ENCODE results near the gene CLK1. TPM values are rescaled to one million over a fixed set of nuclear protein-coding genes. Genes with fewer than 3 reads are reported as not detected.
A peak's percentile ranks its signal among the peaks of the same experiment; 100 is the strongest.

The CLK1 gene
- total and polyA plus RNA-seq, 2 of the 13 experiments (the other 11 are each of a cell fraction or from before 2014, with no cell fraction given), result 66.6 to 101 TPM

GRCh38 chr2:200864176-200865034 is at the start of gene CLK1 (continued):
- TF ChIP-seq HNRNPH1 (optimal IDR thresholded peaks at IDR 0.05; ENCODE audit: low read depth, low read length) (no peak), NCOR1 (IDR thresholded peaks at IDR 0.05; ENCODE audit: borderline replicate concordance, low read length) (no peak; the same call in 1 of the 2 replicates), KMT2B (CRISPR knock-in tag; IDR thresholded peaks at IDR 0.05) (peak; percentile 97), THAP7 (CRISPR knock-in tag; IDR thresholded peaks at IDR 0.05) (peak; percentile 91), CC2D1A (CRISPR knock-in tag; IDR thresholded peaks at IDR 0.05) (peak; percentile 68; the same call in 1 of the 2 replicates), ZNF83 (CRISPR knock-in tag; IDR thresholded peaks at IDR 0.05; ENCODE audit: borderline replicate concordance) (peak; percentile 72; the same call in 1 of the 2 replicates), ZNF18 (CRISPR knock-in tag; IDR thresholded peaks at IDR 0.05; ENCODE audit: insufficient replicate concordance) (peak; percentile 87), ZNF704 (CRISPR knock-in tag; IDR thresholded peaks at IDR 0.05; ENCODE audit: borderline replicate concordance) (peak; percentile 92), ZNF264 (CRISPR knock-in tag; IDR thresholded peaks at IDR 0.05) (peak; percentile 85), ZNF792 (CRISPR knock-in tag; IDR thresholded peaks at IDR 0.05) (peak; percentile 88), ZNF282 (IDR thresholded peaks at IDR 0.05; ENCODE audit: partially characterized antibody) (no peak), RAD51 (IDR thresholded peaks at IDR 0.05; ENCODE audit: borderline replicate concordance) (no peak), REPIN1 (CRISPR knock-in tag; IDR thresholded peaks at IDR 0.05; ENCODE audit: borderline replicate concordance, low read depth) (peak; percentile 99), SOX6 (IDR thresholded peaks at IDR 0.05) (no peak), SOX6 (CRISPR knock-in tag; IDR thresholded peaks at IDR 0.05) (peak; percentile 87), MYC (CRISPR knock-in tag; IDR thresholded peaks at IDR 0.05; ENCODE audit: borderline replicate concordance) (peak; percentile 93), TBL1XR1 (IDR thresholded peaks at IDR 0.05; ENCODE audit: borderline replicate concordance, low read length, partially characterized antibody) (peak; percentile 22), ETV6 (CRISPR knock-in tag; conservative IDR thresholded peaks at IDR 0.05) (no peak; the same call in 1 of the 2 replicates), MAFF (IDR thresholded peaks at IDR 0.05; ENCODE audit: low read depth, low read length) (peak; percentile 23; the same call in 1 of the 2 replicates), ZNF430 (CRISPR knock-in tag; IDR thresholded peaks at IDR 0.05) (peak; percentile 98), TAF1 (CRISPR knock-in tag; IDR thresholded peaks at IDR 0.05) (peak; percentile 100)
- TF ChIP-seq, protein P1, sequence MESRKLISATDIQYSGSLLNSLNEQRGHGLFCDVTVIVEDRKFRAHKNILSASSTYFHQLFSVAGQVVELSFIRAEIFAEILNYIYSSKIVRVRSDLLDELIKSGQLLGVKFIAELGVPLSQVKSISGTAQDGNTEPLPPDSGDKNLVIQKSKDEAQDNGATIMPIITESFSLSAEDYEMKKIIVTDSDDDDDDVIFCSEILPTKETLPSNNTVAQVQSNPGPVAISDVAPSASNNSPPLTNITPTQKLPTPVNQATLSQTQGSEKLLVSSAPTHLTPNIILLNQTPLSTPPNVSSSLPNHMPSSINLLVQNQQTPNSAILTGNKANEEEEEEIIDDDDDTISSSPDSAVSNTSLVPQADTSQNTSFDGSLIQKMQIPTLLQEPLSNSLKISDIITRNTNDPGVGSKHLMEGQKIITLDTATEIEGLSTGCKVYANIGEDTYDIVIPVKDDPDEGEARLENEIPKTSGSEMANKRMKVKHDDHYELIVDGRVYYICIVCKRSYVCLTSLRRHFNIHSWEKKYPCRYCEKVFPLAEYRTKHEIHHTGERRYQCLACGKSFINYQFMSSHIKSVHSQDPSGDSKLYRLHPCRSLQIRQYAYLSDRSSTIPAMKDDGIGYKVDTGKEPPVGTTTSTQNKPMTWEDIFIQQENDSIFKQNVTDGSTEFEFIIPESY (CRISPR knock-in tag; IDR thresholded peaks at IDR 0.05), result peak; percentile 82
- TF ChIP-seq, protein P2, sequence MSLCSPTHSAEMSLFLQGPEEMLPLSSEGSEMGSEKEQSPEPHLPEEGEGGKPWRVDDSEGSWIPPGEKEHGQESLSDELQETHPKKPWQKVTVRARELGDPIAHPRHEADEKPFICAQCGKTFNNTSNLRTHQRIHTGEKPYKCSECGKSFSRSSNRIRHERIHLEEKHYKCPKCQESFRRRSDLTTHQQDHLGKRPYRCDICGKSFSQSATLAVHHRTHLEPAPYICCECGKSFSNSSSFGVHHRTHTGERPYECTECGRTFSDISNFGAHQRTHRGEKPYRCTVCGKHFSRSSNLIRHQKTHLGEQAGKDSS (CRISPR knock-in tag; IDR thresholded peaks at IDR 0.05; ENCODE audit: borderline replicate concordance, low read depth), result peak; percentile 93; the same call in 1 of the 2 replicates
